Gastrocnemius medialis (tissue), 4 donors: ENCODE results near the gene GRID1. TPM values are rescaled to one million over a fixed set of nuclear protein-coding genes. Genes with fewer than 3 reads are reported as not detected.

Source experiments
- ATAC-seq, 2 donors: fragments of 150-250 bp; one replicate each; pipeline ENCODE4 v1.9.1; 2016
- DNase-seq, 2 donors: peaks; one replicate each; pipeline ENCODE4 v3.0.0-alpha.2; 2019
- H3K27ac ChIP-seq, 4 donors: fragments of 200-600 bp; sonication (generic); 1 replicate in 1 of 4; 2 replicates in 3 of 4; pipeline ENCODE4 v1.5.1; 2016 to 2018; ENCODE audit warnings: mild to moderate bottlenecking in 2 of 4, moderate library complexity in 1 of 4
- H3K27me3 ChIP-seq, 3 donors: fragments of 200-600 bp; sonication (generic) in 2 of 3; 1 replicate in 1 of 3; 2 replicates in 2 of 3; pipeline versions ENCODE4 v1.5.1 to v1.6.0; 2016 to 2019; ENCODE audit warnings: mild to moderate bottlenecking in 1 of 3, moderate library complexity in 1 of 3
- H3K36me3 ChIP-seq, 2 donors: fragments of 200-600 bp; sonication (generic) in 1 of 2; one replicate each; pipeline ENCODE4 v1.5.1; 2017 to 2018
- H3K4me1 ChIP-seq, 2 donors: fragments of 200-600 bp; sonication (generic) in 1 of 2; one replicate each; pipeline ENCODE4 v1.5.1; 2016 to 2017; ENCODE audit warnings: mild to moderate bottlenecking in 2 of 2
- H3K4me3 ChIP-seq, 4 donors: fragments of 200-600 bp; sonication (generic) in 3 of 4; 1 replicate in 1 of 4; 2 replicates in 3 of 4; pipeline ENCODE4 v1.5.1; 2016 to 2019; ENCODE audit warnings: mild to moderate bottlenecking in 2 of 4
- H3K9me3 ChIP-seq, 3 donors: fragments of 200-600 bp; sonication (generic) in 2 of 3; 1 replicate in 1 of 3; 2 replicates in 2 of 3; pipeline ENCODE4 v1.5.1; 2016 to 2019
- POLR2A ChIP-seq, 2 donors: fragments of 450-650 bp; IDR thresholded peaks; one replicate each; pipeline ENCODE4 v1.6.1; 2017; ENCODE audit warnings: antibody characterized with exemption in 2 of 2, mild to moderate bottlenecking in 2 of 2, moderate library complexity in 2 of 2
- in situ Hi-C, 4 donors: fragments of 200-750 bp; cut with MboI; loops; one replicate each; pipeline versions ENCODE4 v1.15.0 to v1.8.0; 2017; ENCODE audit warnings: low sequenced_read_pairs in 4 of 4
- intact Hi-C: fragments of 100-400 bp; cut with DNase I; formaldehyde crosslinking; loops from one replicate; pipeline ENCODE4 v1.15.1; 2023; ENCODE audit warnings: low total_unique reads
- total RNA-seq, 4 donors: library from RNA; depleted of rRNA; stranded (reverse); fragments of >200 nt; gene quantifications; one replicate each; pipeline versions ENCODE4 v1.1.0 to v1.2.3, GENCODE V29; 2016
- TF ChIP-seq, protein P1 (sequence below), 5 experiments: fragments of 450-650 bp in 3 of 5; fragments of 200-600 bp in 2 of 5; sonication (generic) in 2 of 5; IDR thresholded peaks in 4 of 5; conservative IDR thresholded peaks in 1 of 5; 1 replicate in 4 of 5; 2 replicates in 1 of 5; pipeline ENCODE4 v1.5.1; 2016 to 2019; ENCODE audit warnings: antibody characterized with exemption in 5 of 5, mild to moderate bottlenecking in 3 of 5, moderate library complexity in 3 of 5

Gene GRID1
- total RNA-seq, 4 donors from 2014 or later: 0.17 to 1.4 (median 0.79) TPM

DNA sequence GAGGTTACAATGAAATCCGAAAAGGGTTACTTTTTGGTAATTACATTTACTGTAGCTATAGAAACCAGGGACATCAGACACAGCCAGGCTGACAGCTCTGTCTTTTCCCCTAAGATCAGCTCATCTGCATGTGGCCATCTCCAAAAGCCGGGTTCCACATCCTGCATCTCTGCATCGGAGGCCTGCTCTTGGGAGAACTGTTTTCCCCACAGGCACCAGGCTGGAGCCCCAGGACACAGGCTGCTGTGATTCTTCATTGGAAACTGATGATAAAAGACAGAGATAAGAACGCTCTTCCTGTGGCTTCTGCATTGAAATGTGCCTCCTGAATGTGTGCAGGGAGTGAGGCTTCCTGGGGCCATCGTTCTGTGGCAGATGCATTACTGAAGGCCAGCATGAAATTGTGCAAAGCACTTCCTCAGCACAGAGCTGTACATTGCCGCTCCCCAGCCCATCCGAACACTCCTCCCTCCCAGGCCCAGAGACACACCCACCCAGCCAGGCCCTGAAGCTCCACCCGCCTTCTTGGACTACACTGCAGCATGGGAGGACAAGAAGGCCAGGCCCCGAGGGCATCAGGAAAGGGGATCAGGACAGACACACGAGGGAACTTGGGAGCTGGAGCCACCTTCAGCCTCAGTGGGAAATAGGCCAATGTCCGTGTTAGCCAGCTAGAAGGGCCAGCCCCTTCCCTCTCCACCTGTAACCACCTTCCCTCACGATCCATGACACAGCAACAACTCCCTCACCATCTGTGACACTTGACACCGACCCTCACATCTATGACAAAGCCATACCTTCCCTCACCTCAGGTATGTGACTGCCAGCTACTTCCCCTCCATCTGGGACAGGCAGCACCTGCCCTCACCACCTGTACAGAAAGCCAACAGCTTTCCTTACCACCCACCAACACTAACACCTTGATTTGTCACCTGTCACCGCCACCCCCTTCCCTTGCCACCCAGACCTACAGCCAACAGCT is 113.2 kb downstream of the GRID1 start:
- Histone ChIP-seq H3K27me3 (peaks cover 0 to 3% (median 0%) of the 10 kb centered on the region in 3 donors), H3K4me1 (no peaks in the 10 kb centered on the region), H3K36me3 (no peaks in the 10 kb centered on the region), H3K27ac (no peak overlapping the region), H3K4me3 (no peak overlapping the region), H3K9me3 (no peaks in the 10 kb centered on the region)
- no peak for TF ChIP-seq POLR2A (IDR thresholded peaks at IDR 0.05)
- TF ChIP-seq, protein P1, sequence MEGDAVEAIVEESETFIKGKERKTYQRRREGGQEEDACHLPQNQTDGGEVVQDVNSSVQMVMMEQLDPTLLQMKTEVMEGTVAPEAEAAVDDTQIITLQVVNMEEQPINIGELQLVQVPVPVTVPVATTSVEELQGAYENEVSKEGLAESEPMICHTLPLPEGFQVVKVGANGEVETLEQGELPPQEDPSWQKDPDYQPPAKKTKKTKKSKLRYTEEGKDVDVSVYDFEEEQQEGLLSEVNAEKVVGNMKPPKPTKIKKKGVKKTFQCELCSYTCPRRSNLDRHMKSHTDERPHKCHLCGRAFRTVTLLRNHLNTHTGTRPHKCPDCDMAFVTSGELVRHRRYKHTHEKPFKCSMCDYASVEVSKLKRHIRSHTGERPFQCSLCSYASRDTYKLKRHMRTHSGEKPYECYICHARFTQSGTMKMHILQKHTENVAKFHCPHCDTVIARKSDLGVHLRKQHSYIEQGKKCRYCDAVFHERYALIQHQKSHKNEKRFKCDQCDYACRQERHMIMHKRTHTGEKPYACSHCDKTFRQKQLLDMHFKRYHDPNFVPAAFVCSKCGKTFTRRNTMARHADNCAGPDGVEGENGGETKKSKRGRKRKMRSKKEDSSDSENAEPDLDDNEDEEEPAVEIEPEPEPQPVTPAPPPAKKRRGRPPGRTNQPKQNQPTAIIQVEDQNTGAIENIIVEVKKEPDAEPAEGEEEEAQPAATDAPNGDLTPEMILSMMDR (IDR thresholded peaks at IDR 0.05 in 4 of 5, conservative IDR thresholded peaks at IDR 0.05 in 1 of 5): no peak
- no peak for ATAC-seq
- in situ Hi-C loops: no loop called here
- DNase-seq: no peak
- intact Hi-C loops: no loop called here

DNA sequence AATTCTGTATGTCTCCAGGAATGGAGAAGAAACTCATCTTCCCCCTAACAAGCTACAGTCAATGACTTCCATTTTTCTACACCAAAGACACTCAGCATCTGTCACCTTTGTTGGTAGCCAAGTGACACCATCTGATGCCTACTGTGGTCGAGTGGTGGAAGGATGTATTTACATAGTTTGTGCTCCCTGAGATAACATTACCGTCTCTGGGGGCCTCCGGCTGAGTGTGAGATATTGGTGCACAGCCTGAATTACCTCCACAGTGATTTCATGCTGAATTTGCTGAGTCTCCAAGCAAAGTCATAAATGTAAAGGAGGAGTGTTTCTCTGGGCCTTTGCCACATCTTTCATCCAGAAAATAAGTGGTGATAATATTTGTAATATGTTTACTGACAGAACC is 114.0 kb downstream of the GRID1 start:
- no peaks in the 10 kb centered on the region for H3K9me3 ChIP-seq
- ATAC-seq (no peak), DNase-seq (no peak)
- no peaks in the 10 kb centered on the region for H3K4me1 ChIP-seq
- in situ Hi-C loops (no loop called here), intact Hi-C loops (no loop called here)
- H3K4me3 ChIP-seq: no peak overlapping the region
- no peak overlapping the region for H3K27ac ChIP-seq
- H3K36me3 ChIP-seq: no peaks in the 10 kb centered on the region
- H3K27me3 ChIP-seq: peaks cover 0 to 3% (median 0%) of the 10 kb centered on the region in 3 donors
- TF ChIP-seq, protein P1 (IDR thresholded peaks at IDR 0.05 in 4 of 5, conservative IDR thresholded peaks at IDR 0.05 in 1 of 5): no peak

DNA sequence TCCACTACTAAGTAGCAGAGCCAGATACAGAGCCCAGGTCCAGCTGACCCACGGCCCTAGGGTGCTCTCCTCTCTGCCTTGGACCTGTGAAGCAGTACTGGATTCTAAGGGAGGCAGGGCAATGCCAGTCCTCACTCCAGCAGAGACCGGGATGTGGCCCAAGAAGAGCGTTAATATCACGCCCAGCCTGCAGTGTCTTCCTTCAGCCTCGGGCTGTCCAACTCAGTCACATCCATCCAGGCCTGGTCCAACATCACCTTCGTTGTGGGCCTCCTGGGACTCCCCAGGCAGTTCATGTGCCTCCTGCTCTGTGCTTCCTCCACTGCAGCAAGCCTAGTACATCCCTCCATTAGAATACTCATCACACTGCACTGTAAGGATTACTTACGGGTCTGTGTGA is 114.5 kb downstream of the GRID1 start:
- Histone ChIP-seq H3K27me3 (peaks cover 0 to 3% (median 0%) of the 10 kb centered on the region in 3 donors), H3K36me3 (no peaks in the 10 kb centered on the region), H3K4me3 (no peak overlapping the region), H3K4me1 (no peaks in the 10 kb centered on the region), H3K27ac (no peak overlapping the region), H3K9me3 (no peaks in the 10 kb centered on the region)
- intact Hi-C loops: no loop called here
- TF ChIP-seq, protein P1 (IDR thresholded peaks at IDR 0.05 in 4 of 5, conservative IDR thresholded peaks at IDR 0.05 in 1 of 5): no peak
- no peak for TF ChIP-seq POLR2A (IDR thresholded peaks at IDR 0.05)
- in situ Hi-C loops: no loop called here
- ATAC-seq (no peak), DNase-seq (no peak)

DNA sequence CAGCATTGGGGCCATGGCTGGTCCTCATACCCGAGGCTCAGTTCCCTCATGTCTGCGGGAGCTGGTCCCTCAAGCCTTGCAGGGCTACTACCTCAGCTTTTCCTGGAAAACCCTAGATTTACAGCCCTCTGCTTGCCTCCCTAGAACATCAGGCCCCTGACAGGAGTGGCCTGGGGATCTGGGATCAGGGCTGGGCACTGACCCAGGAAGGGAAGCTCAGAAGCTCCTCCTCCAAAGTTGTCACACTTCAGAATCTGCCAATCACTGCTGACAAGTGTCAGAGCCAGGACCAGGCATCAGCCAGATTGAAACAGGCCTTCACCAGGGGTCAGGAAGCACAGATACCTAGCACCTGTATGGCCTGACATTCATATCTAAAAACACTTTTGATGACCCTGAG is 115.2 kb downstream of the GRID1 start:
- Histone ChIP-seq H3K4me3 (no peak overlapping the region), H3K9me3 (no peaks in the 10 kb centered on the region), H3K36me3 (no peaks in the 10 kb centered on the region), H3K27ac (no peak overlapping the region), H3K27me3 (peaks cover 0 to 3% (median 0%) of the 10 kb centered on the region in 3 donors), H3K4me1 (no peaks in the 10 kb centered on the region)
- DNase-seq (no peak), ATAC-seq (no peak)
- TF ChIP-seq POLR2A (IDR thresholded peaks at IDR 0.05): no peak
- TF ChIP-seq, protein P1 (IDR thresholded peaks at IDR 0.05 in 4 of 5, conservative IDR thresholded peaks at IDR 0.05 in 1 of 5): no peak
- intact Hi-C loops: no loop called here
- in situ Hi-C loops: no loop called here
